ENCODE results near the gene ZMAT5. TPM values are rescaled to one million over a fixed set of nuclear protein-coding genes. Genes with fewer than 3 reads are reported as not detected.

The ZMAT5 gene
- total and polyA plus RNA-seq, 12 donors = 15.1 to 46.7 (median 21.0) TPM

GRCh38 chr22:29810216-29810615 is 43.4 kb upstream of the ZMAT5 start:
- no peaks in the 10 kb centered on the region for H3K9me3 ChIP-seq
- intact Hi-C loops (cut with DNase I) = no loop called here
- peaks cover 0 to 6% (median 0%) of the 10 kb centered on the region in 9 donors for H3K4me1 ChIP-seq
- H3K27me3 ChIP-seq = no peaks in the 10 kb centered on the region
- DNase-seq (no peak), ATAC-seq (no peak)
- 80 to 91% methylated on average over 2 of the region's 2 CpGs for WGBS, 2 donors
- H3K4me3 ChIP-seq = no peak overlapping the region
- H3K27ac ChIP-seq = no peak overlapping the region
- no peak for TF ChIP-seq CTCF (IDR thresholded peaks at IDR 0.05)
- peaks cover 5 to 100% (median 66%) of the 10 kb centered on the region in 9 donors for H3K36me3 ChIP-seq

DNA sequence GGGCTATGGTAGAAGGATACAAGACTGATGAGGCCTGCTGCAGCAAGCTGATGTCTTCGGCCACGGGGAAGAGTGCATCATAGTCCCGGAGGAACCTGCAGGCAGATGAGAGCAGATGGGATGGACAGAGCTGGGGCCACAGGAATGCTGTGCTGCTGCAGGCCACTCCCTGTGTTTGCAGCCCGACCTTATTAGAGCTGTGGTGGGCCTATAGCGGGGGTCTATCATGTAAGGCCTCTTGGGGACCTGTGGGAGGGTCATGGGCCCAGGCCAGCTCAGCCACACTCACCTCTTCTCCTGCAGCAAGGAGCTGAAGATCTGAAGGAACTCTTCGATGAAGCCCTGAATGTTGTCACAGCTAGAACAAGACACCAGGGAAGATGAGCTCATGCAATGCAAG is 39.4 kb upstream of the ZMAT5 start:
- TF ChIP-seq CTCF (IDR thresholded peaks at IDR 0.05) = no peak
- no peak for ATAC-seq
- H3K27ac ChIP-seq = no peak overlapping the region
- peaks cover 0 to 100% (median 53%) of the 10 kb centered on the region in 9 donors for H3K36me3 ChIP-seq
- intact Hi-C loops (cut with DNase I) = loop anchor here in 1 of 10 donors (10.0 kb wide), 1 partner anchor 199 kb away; no protein-coding TSS in a partner anchor
- no peaks in the 10 kb centered on the region for H3K9me3 ChIP-seq
- no peaks in the 10 kb centered on the region for H3K27me3 ChIP-seq
- WGBS, 2 donors = 76 to 81% methylated on average over 6 of the region's 6 CpGs
- H3K4me3 ChIP-seq = no peak overlapping the region
- no peak for DNase-seq
- H3K4me1 ChIP-seq = peaks cover 0 to 15% (median 0%) of the 10 kb centered on the region in 9 donors

DNA sequence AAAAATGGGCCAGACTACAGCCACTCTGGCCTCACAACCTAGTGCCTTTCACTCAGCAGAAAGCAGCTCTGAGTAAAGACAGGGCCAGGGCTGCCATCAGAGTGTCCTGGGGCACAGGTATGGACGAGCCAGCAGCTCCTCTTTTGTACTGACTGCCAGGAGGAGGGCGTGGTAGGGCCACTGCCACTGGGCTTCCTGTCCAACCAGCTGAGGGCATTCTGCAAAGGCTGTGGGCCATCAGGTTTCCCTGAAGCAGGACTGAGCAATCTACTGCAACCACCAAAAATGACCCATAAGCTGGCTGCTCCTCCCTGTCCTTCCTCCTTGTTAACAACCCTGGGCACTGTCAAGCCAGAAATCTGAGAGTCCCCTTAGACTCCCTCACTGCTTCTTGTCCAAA is 38.2 kb upstream of the ZMAT5 start:
- Histone ChIP-seq H3K36me3 (peaks cover 0 to 100% (median 57%) of the 10 kb centered on the region in 9 donors), H3K27me3 (no peaks in the 10 kb centered on the region), H3K4me3 (no peak overlapping the region), H3K27ac (no peak overlapping the region), H3K9me3 (no peaks in the 10 kb centered on the region), H3K4me1 (peaks cover 1 to 26% (median 7%) of the 10 kb centered on the region in 9 donors)
- DNase-seq (no peak), ATAC-seq (no peak)
- 91 to 96% methylated on average over 2 of the region's 2 CpGs for WGBS, 2 donors
- intact Hi-C loops (cut with DNase I) = loop anchor here in 1 of 10 donors (10.0 kb wide), 1 partner anchor 200 kb away; no protein-coding TSS in a partner anchor
- no peak for TF ChIP-seq CTCF (IDR thresholded peaks at IDR 0.05)

DNA sequence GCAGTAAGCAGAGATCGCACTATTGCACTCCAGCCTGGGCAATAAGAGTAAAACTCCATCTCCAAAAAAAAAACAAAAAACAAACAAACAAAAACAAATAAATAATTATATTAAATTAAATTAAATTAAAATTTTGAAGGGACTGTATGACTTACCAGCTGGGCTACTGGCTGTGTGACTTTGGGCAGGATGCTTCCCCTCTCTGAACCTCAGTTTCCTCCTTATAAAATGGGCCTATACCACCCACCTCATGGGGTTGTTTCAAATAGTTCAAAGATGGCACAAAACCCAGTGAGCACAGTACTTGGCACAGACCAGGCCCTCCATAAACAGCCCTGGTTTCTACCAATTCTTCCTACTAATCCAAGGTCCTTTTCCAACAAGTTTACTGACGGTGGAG is 36.4 kb upstream of the ZMAT5 start:
- intact Hi-C loops (cut with DNase I) = loop anchor here in 1 of 10 donors (10.0 kb wide), 1 partner anchor 202 kb away; no protein-coding TSS in a partner anchor
- DNase-seq (no peak), ATAC-seq (no peak)
- no peak overlapping the region for H3K27ac ChIP-seq
- H3K36me3 ChIP-seq = peaks cover 0 to 96% (median 57%) of the 10 kb centered on the region in 9 donors
- H3K27me3 ChIP-seq = no peaks in the 10 kb centered on the region
- H3K4me1 ChIP-seq = peaks cover 9 to 44% (median 22%) of the 10 kb centered on the region in 9 donors
- 96 to 100% methylated on average over 2 of the region's 2 CpGs for WGBS, 2 donors
- H3K4me3 ChIP-seq = no peak overlapping the region
- H3K9me3 ChIP-seq = no peaks in the 10 kb centered on the region
- no peak for TF ChIP-seq CTCF (IDR thresholded peaks at IDR 0.05)
